ENCODE data around the gene ARHGEF6.

GRCh38 chrX:136802515-136802914, 21.8 kb upstream of the ARHGEF6 start:
- TF ChIP-seq CTCF (IDR thresholded peaks at IDR 0.05) (no peak), POLR2A (IDR thresholded peaks at IDR 0.05) (no peak)
